H1 (cell line): ENCODE data around the gene GFM1. TPM values are rescaled to one million over a fixed set of nuclear protein-coding genes. Genes with fewer than 3 reads are reported as not detected.

Experiments used
- ASH2L ChIP-seq: fragments of 200-600, 300-600 bp; sonication (generic); IDR thresholded peaks from one replicate; pipeline ENCODE4 v1.7.1; 2017; ENCODE audit warnings: low read length
- BACH1 ChIP-seq: IDR thresholded peaks from 2 replicates; pipeline ENCODE4 v1.6.1; 2012; ENCODE audit warnings: low read length, improper control_type of control experiment
- EGR1 ChIP-seq: IDR thresholded peaks from 2 replicates; pipeline ENCODE4 v1.6.1; 2011; ENCODE audit warnings: low read depth, low read length, borderline replicate concordance
- FOSL1 ChIP-seq: IDR thresholded peaks from 2 replicates; pipeline ENCODE4 v1.6.1; 2011; ENCODE audit warnings: mild to moderate bottlenecking, low read depth, low read length, moderate library complexity; ENCODE audit not compliant: insufficient read depth
- SIN3A ChIP-seq, 2 experiments: IDR thresholded peaks in 1 of 2; conservative IDR thresholded peaks in 1 of 2; 2 replicates each; pipeline ENCODE4 v1.6.1; 2011 to 2012; ENCODE audit warnings: low read length in 2 of 2, improper control_type of control experiment in 1 of 2, low read depth in 1 of 2, mild to moderate bottlenecking in 1 of 2
- SIRT6 ChIP-seq: IDR thresholded peaks from one replicate; pipeline ENCODE4 v1.7.1; 2012; ENCODE audit warnings: low read length, inconsistent platforms
- SRF ChIP-seq: IDR thresholded peaks from 2 replicates; pipeline ENCODE4 v1.6.1; 2011; ENCODE audit warnings: mild to moderate bottlenecking, low read depth, low read length, moderate library complexity
- TBP ChIP-seq: IDR thresholded peaks from 2 replicates; pipeline ENCODE4 v1.6.1; 2011; ENCODE audit warnings: low read depth, low read length, improper control_type of control experiment
- YY1 ChIP-seq: IDR thresholded peaks from 2 replicates; pipeline ENCODE4 v1.6.1; 2011; ENCODE audit warnings: low read depth, mild to moderate bottlenecking, low read length
- ZNF274 ChIP-seq: IDR thresholded peaks from 2 replicates; pipeline ENCODE4 v1.7.0; 2012; ENCODE audit warnings: low read length, borderline replicate concordance; ENCODE audit errors: extremely low read depth
- polyA plus RNA-seq, 7 experiments: library from polyadenylated mRNA; depleted of rRNA in 3 of 7; stranded (reverse) in 5 of 7; unstranded in 2 of 7; fragments of >200 nt in 5 of 7; fragments of 200-250 nt in 2 of 7; gene quantifications; 1 replicate in 5 of 7; 2 replicates in 1 of 7; 4 replicates in 1 of 7; pipeline versions ENCODE4 v1.2.1 to v1.2.3, GENCODE V29; 2011 to 2013; ENCODE audit warnings: missing spikeins in 2 of 7, mixed read lengths in 2 of 7
- total RNA-seq: library from RNA; stranded (reverse); fragmentation: NEBNext Ultra II Directional; extraction: Animal tissue kit (Norgen Biotek cat#: 25700); gene quantifications from 2 replicates; pipeline ENCODE4 v1.2.1, GENCODE V29; 2021
- TF ChIP-seq, protein P1 (sequence below): fragments of 300-600 bp; sonication (generic); IDR thresholded peaks from 2 replicates; pipeline ENCODE4 v1.7.1; 2012; ENCODE audit warnings: low read length, moderate library complexity, mild to moderate bottlenecking, inconsistent platforms; ENCODE audit not compliant: insufficient replicate concordance
- TF ChIP-seq, protein P2 (sequence below): IDR thresholded peaks from 2 replicates; pipeline ENCODE4 v1.6.1; 2011; ENCODE audit warnings: low read length, improper control_type of control experiment

Gene GFM1
- total and polyA plus RNA-seq, 2 of the 8 experiments (the other 6 are each of a cell fraction or from before 2014, with no cell fraction given), result 10.9 to 45.3 TPM

DNA sequence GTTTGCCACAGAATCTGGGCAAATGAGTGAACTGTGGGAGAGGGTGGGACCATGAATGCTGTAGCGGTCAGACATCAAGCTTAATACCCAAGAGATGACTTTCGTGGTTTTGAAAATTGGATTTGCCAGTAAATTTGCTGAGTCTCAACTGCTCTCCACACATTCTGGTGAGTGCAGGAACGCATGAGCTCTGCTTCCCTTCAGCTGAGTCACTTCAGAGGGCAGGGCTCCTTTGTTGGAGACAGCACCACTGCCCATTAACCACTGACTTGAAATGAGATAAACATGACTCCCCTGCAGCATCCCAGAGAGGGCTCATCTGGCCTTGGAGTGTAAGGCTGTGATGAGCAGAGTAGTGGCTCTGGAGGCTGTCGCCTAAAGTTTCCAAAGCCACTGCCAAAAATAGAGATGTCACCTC is 65.3 kb downstream of the GFM1 start (continued):
- TF ChIP-seq, protein P1, sequence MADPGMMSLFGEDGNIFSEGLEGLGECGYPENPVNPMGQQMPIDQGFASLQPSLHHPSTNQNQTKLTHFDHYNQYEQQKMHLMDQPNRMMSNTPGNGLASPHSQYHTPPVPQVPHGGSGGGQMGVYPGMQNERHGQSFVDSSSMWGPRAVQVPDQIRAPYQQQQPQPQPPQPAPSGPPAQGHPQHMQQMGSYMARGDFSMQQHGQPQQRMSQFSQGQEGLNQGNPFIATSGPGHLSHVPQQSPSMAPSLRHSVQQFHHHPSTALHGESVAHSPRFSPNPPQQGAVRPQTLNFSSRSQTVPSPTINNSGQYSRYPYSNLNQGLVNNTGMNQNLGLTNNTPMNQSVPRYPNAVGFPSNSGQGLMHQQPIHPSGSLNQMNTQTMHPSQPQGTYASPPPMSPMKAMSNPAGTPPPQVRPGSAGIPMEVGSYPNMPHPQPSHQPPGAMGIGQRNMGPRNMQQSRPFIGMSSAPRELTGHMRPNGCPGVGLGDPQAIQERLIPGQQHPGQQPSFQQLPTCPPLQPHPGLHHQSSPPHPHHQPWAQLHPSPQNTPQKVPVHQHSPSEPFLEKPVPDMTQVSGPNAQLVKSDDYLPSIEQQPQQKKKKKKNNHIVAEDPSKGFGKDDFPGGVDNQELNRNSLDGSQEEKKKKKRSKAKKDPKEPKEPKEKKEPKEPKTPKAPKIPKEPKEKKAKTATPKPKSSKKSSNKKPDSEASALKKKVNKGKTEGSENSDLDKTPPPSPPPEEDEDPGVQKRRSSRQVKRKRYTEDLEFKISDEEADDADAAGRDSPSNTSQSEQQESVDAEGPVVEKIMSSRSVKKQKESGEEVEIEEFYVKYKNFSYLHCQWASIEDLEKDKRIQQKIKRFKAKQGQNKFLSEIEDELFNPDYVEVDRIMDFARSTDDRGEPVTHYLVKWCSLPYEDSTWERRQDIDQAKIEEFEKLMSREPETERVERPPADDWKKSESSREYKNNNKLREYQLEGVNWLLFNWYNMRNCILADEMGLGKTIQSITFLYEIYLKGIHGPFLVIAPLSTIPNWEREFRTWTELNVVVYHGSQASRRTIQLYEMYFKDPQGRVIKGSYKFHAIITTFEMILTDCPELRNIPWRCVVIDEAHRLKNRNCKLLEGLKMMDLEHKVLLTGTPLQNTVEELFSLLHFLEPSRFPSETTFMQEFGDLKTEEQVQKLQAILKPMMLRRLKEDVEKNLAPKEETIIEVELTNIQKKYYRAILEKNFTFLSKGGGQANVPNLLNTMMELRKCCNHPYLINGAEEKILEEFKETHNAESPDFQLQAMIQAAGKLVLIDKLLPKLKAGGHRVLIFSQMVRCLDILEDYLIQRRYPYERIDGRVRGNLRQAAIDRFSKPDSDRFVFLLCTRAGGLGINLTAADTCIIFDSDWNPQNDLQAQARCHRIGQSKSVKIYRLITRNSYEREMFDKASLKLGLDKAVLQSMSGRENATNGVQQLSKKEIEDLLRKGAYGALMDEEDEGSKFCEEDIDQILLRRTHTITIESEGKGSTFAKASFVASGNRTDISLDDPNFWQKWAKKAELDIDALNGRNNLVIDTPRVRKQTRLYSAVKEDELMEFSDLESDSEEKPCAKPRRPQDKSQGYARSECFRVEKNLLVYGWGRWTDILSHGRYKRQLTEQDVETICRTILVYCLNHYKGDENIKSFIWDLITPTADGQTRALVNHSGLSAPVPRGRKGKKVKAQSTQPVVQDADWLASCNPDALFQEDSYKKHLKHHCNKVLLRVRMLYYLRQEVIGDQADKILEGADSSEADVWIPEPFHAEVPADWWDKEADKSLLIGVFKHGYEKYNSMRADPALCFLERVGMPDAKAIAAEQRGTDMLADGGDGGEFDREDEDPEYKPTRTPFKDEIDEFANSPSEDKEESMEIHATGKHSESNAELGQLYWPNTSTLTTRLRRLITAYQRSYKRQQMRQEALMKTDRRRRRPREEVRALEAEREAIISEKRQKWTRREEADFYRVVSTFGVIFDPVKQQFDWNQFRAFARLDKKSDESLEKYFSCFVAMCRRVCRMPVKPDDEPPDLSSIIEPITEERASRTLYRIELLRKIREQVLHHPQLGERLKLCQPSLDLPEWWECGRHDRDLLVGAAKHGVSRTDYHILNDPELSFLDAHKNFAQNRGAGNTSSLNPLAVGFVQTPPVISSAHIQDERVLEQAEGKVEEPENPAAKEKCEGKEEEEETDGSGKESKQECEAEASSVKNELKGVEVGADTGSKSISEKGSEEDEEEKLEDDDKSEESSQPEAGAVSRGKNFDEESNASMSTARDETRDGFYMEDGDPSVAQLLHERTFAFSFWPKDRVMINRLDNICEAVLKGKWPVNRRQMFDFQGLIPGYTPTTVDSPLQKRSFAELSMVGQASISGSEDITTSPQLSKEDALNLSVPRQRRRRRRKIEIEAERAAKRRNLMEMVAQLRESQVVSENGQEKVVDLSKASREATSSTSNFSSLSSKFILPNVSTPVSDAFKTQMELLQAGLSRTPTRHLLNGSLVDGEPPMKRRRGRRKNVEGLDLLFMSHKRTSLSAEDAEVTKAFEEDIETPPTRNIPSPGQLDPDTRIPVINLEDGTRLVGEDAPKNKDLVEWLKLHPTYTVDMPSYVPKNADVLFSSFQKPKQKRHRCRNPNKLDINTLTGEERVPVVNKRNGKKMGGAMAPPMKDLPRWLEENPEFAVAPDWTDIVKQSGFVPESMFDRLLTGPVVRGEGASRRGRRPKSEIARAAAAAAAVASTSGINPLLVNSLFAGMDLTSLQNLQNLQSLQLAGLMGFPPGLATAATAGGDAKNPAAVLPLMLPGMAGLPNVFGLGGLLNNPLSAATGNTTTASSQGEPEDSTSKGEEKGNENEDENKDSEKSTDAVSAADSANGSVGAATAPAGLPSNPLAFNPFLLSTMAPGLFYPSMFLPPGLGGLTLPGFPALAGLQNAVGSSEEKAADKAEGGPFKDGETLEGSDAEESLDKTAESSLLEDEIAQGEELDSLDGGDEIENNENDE, result no peak
- TF ChIP-seq SIRT6 (no peak), ZNF274 (no peak), EGR1 (no peak), SRF (no peak), TBP (no peak), ASH2L (no peak), BACH1 (no peak), FOSL1 (no peak), SIN3A (conservative IDR thresholded peaks at IDR 0.05 in 1 of 2, IDR thresholded peaks at IDR 0.05 in 1 of 2; ENCODE audit: low read depth in 1 of 2, low read length in 2 of 2) (no peak), YY1 (no peak)
- TF ChIP-seq, protein P2, sequence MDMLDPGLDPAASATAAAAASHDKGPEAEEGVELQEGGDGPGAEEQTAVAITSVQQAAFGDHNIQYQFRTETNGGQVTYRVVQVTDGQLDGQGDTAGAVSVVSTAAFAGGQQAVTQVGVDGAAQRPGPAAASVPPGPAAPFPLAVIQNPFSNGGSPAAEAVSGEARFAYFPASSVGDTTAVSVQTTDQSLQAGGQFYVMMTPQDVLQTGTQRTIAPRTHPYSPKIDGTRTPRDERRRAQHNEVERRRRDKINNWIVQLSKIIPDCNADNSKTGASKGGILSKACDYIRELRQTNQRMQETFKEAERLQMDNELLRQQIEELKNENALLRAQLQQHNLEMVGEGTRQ, result no peak
